ENCODE results near the gene AIP. TPM values are rescaled to one million over a fixed set of nuclear protein-coding genes. Genes with fewer than 3 reads are reported as not detected.
"Not testable (repeated sequence)": the region's sequence is repeated elsewhere in the genome, so short reads cannot be mapped to it uniquely, and the experiment has no call there.

AIP gene
- total and polyA plus RNA-seq, 2 donors (not counting 1 experiment from before 2014, with no cell fraction given), result 127 to 205 TPM

- Mint-ChIP-seq H3K9me3 (ENCODE audit: insufficient read depth) (no peaks in the 10 kb centered on the region), H3K27ac (no peak overlapping the region), H3K27me3 (no peaks in the 10 kb centered on the region), H3K4me3 (no peak overlapping the region), H3K4me1 (peaks cover 19% of the 10 kb centered on the region)
- Histone ChIP-seq H3K9me3 (ENCODE audit: control extremely low read depth in 1 of 3, control insufficient read depth in 2 of 3, insufficient read depth in 1 of 3, low read length in 2 of 3) (no peaks in the 10 kb centered on the region), H3K4me1 (ENCODE audit: control insufficient read depth in 2 of 2, insufficient read depth in 2 of 2, low read length in 2 of 2) (peaks cover 12 to 21% of the 10 kb centered on the region in 2 donors), H4K20me1 (ENCODE audit: control insufficient read depth, insufficient read depth, low read length, poor library complexity, severe bottlenecking) (peaks cover 9% of the 10 kb centered on the region), H3K4me2 (replicated peaks; ENCODE audit: low read depth, low read length, poor library complexity, severe bottlenecking) (no peak overlapping the region), H2AFZ (ENCODE audit: insufficient read depth, low read depth, low read length, poor library complexity, severe bottlenecking) (no peak overlapping the region), H3K79me2 (ENCODE audit: control insufficient read depth, insufficient read depth, low read length) (peaks cover 15% of the 10 kb centered on the region), H3K4me3 (ENCODE audit: control extremely low read depth in 1 of 5, extremely low read depth in 1 of 5, insufficient read depth in 1 of 5, low read depth in 2 of 5, low read length in 4 of 5) (no peak overlapping the region), H3K36me3 (replicated peaks in 1 of 2; ENCODE audit: control extremely low read depth in 1 of 2, control insufficient read depth in 1 of 2, extremely low read depth in 1 of 2, insufficient read depth in 2 of 2, low read length in 1 of 2) (no peaks in the 10 kb centered on the region), H3K9ac (ENCODE audit: low read length) (no peak overlapping the region), H3K27ac (ENCODE audit: low read length in 2 of 2) (no peak overlapping the region), H3K27me3 (replicated peaks in 1 of 4; ENCODE audit: control extremely low read depth in 1 of 4, control insufficient read depth in 3 of 4, insufficient read depth in 4 of 4, low read length in 3 of 4) (no peaks in the 10 kb centered on the region)
- TF ChIP-seq, protein P1, sequence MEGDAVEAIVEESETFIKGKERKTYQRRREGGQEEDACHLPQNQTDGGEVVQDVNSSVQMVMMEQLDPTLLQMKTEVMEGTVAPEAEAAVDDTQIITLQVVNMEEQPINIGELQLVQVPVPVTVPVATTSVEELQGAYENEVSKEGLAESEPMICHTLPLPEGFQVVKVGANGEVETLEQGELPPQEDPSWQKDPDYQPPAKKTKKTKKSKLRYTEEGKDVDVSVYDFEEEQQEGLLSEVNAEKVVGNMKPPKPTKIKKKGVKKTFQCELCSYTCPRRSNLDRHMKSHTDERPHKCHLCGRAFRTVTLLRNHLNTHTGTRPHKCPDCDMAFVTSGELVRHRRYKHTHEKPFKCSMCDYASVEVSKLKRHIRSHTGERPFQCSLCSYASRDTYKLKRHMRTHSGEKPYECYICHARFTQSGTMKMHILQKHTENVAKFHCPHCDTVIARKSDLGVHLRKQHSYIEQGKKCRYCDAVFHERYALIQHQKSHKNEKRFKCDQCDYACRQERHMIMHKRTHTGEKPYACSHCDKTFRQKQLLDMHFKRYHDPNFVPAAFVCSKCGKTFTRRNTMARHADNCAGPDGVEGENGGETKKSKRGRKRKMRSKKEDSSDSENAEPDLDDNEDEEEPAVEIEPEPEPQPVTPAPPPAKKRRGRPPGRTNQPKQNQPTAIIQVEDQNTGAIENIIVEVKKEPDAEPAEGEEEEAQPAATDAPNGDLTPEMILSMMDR (IDR thresholded peaks at IDR 0.05), result no peak
- no peak for TF ChIP-seq EZH2 (IDR thresholded peaks at IDR 0.05; ENCODE audit: borderline replicate concordance, insufficient read depth, low read depth, low read length, poor library complexity, severe bottlenecking)
- 91% methylated on average over 5 of the region's 7 CpGs for WGBS (ENCODE audit: insufficient coverage)
- intact Hi-C loops (cut with micrococcal nuclease), result no loop called here
- ATAC-seq (ENCODE audit: low read depth) (no peak), DNase-seq (no peak)
- ChIA-PET POLR2A (interaction anchor here (0.6 to 10.4 kb wide), 3 partner anchors 24 to 71 kb away, joined by 3 to 215 read pairs (median 6); partner anchors contain the start of genes PPP1CA and PTPRCAP), CTCF (interaction anchor here (0.7 to 1.4 kb wide), 2 partner anchors 9 to 66 kb away, joined by 3 to 4 read pairs; no protein-coding TSS in a partner anchor)
Measured at GRCh38 chr11:67472882-67473281, 9.9 kb upstream of the AIP start.

- ChIA-PET CTCF (interaction anchor here (1.1 to 1.5 kb wide), 2 partner anchors 75 to 126 kb away, joined by 3 to 4 read pairs; partner anchors contain the start of gene PPP1CA), POLR2A (interaction anchor here (0.5 to 1.6 kb wide), 3 partner anchors 8 to 18 kb away, joined by 3 to 4 read pairs (median 3); partner anchors contain the start of gene TMEM134)
- H3K4me1 ChIP-seq (ENCODE audit: control insufficient read depth in 2 of 2, insufficient read depth in 2 of 2, low read length in 2 of 2); H4K20me1 ChIP-seq (ENCODE audit: control insufficient read depth, insufficient read depth, low read length, poor library complexity, severe bottlenecking); H3K79me2 ChIP-seq (ENCODE audit: control insufficient read depth, insufficient read depth, low read length); H3K27me3 Mint-ChIP-seq; H3K9me3 ChIP-seq (ENCODE audit: control extremely low read depth in 1 of 3, control insufficient read depth in 2 of 3, insufficient read depth in 1 of 3, low read length in 2 of 3); H3K4me3 Mint-ChIP-seq; H3K27ac ChIP-seq (ENCODE audit: low read length in 2 of 2); ATAC-seq (ENCODE audit: low read depth); H3K27me3 ChIP-seq (replicated peaks in 1 of 4; ENCODE audit: control extremely low read depth in 1 of 4, control insufficient read depth in 3 of 4, insufficient read depth in 4 of 4, low read length in 3 of 4); H2AFZ ChIP-seq (ENCODE audit: insufficient read depth, low read depth, low read length, poor library complexity, severe bottlenecking); intact Hi-C loops (cut with micrococcal nuclease); H3K9me3 Mint-ChIP-seq (ENCODE audit: insufficient read depth); H3K4me2 ChIP-seq (replicated peaks; ENCODE audit: low read depth, low read length, poor library complexity, severe bottlenecking); H3K4me1 Mint-ChIP-seq; H3K36me3 ChIP-seq (replicated peaks in 1 of 2; ENCODE audit: control extremely low read depth in 1 of 2, control insufficient read depth in 1 of 2, extremely low read depth in 1 of 2, insufficient read depth in 2 of 2, low read length in 1 of 2); DNase-seq; H3K4me3 ChIP-seq (ENCODE audit: control extremely low read depth in 1 of 5, extremely low read depth in 1 of 5, insufficient read depth in 1 of 5, low read depth in 2 of 5, low read length in 4 of 5); H3K9ac ChIP-seq (ENCODE audit: low read length): not testable (repeated sequence)
- H3K27ac Mint-ChIP-seq, result peak overlapping the region; percentile 15
- 92% methylated on average over 7 of the region's 10 CpGs for WGBS (ENCODE audit: insufficient coverage)
Measured at GRCh38 chr11:67476692-67477091, 6.1 kb upstream of the AIP start.

DNA sequence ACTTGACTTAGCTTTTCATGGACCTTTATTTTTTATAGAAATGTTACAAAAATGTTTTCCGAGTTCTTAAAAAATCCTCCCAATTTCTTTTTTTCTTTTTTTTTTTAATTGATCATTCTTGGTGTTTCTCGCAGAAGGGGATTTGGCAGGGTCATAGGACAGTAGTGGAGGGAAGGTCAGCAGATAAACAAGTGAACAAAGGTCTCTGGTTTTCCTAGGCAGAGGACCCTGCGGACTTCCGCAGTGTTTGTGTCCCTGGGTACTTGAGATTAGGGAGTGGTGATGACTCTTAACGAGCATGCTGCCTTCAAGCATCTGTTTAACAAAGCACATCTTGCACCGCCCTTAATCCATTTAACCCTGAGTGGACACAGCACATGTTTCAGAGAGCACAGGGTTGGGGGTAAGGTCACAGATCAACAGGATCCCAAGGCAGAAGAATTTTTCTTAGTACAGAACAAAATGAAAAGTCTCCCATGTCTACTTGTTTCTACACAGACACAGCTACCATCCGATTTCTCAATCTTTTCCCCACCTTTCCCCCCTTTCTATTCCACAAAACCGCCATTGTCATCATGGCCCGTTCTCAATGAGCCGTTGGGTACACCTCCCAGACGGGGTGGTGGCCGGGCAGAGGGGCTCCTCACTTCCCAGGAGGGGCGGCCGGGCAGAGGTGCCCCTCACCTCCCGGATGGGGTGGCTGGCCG is 5.3 kb upstream of the AIP start:
- DNase-seq; H3K36me3 ChIP-seq (replicated peaks in 1 of 2; ENCODE audit: control extremely low read depth in 1 of 2, control insufficient read depth in 1 of 2, extremely low read depth in 1 of 2, insufficient read depth in 2 of 2, low read length in 1 of 2); ATAC-seq (ENCODE audit: low read depth); H3K4me3 ChIP-seq (ENCODE audit: control extremely low read depth in 1 of 5, extremely low read depth in 1 of 5, insufficient read depth in 1 of 5, low read depth in 2 of 5, low read length in 4 of 5); H4K20me1 ChIP-seq (ENCODE audit: control insufficient read depth, insufficient read depth, low read length, poor library complexity, severe bottlenecking); intact Hi-C loops (cut with micrococcal nuclease); H3K9ac ChIP-seq (ENCODE audit: low read length); H3K4me3 Mint-ChIP-seq; H3K4me1 ChIP-seq (ENCODE audit: control insufficient read depth in 2 of 2, insufficient read depth in 2 of 2, low read length in 2 of 2); H3K4me2 ChIP-seq (replicated peaks; ENCODE audit: low read depth, low read length, poor library complexity, severe bottlenecking); H3K9me3 Mint-ChIP-seq (ENCODE audit: insufficient read depth); H3K27me3 ChIP-seq (replicated peaks in 1 of 4; ENCODE audit: control extremely low read depth in 1 of 4, control insufficient read depth in 3 of 4, insufficient read depth in 4 of 4, low read length in 3 of 4); H2AFZ ChIP-seq (ENCODE audit: insufficient read depth, low read depth, low read length, poor library complexity, severe bottlenecking); H3K27ac Mint-ChIP-seq; H3K9me3 ChIP-seq (ENCODE audit: control extremely low read depth in 1 of 3, control insufficient read depth in 2 of 3, insufficient read depth in 1 of 3, low read length in 2 of 3); H3K79me2 ChIP-seq (ENCODE audit: control insufficient read depth, insufficient read depth, low read length); H3K27ac ChIP-seq (ENCODE audit: low read length in 2 of 2); H3K4me1 Mint-ChIP-seq; H3K27me3 Mint-ChIP-seq: not testable (repeated sequence)
- ChIA-PET CTCF (interaction anchor here (1.5 kb wide), 1 partner anchor 127 kb away, joined by 4 read pairs; no protein-coding TSS in a partner anchor), POLR2A (interaction anchor here (1.6 kb wide), 1 partner anchor 9 kb away, joined by 3 read pairs; the partner anchor contains the start of gene TMEM134)
- WGBS (ENCODE audit: insufficient coverage), result 100% methylated on average over 1 of the region's 16 CpGs
